SJCRH30 (cell line): ENCODE data around the gene SNAPC2. TPM values are rescaled to one million over a fixed set of nuclear protein-coding genes. Genes with fewer than 3 reads are reported as not detected.
A peak's percentile ranks its signal among the peaks of the same experiment; 100 is the strongest.
"Not testable (repeated sequence)": the region's sequence is repeated elsewhere in the genome, so short reads cannot be mapped to it uniquely, and the experiment has no call there.

Experiments
- DNase-seq, 2 experiments: peaks; one replicate each; pipeline ENCODE4 v3.0.0-alpha.2; 2015 to 2020
- H3K27ac ChIP-seq: fragments of 250-450 bp; sonication (Bioruptor Pico); 2 replicates; pipeline ENCODE4 v1.5.1; 2020; ENCODE audit warnings: mild to moderate bottlenecking, moderate library complexity
- H3K27me3 ChIP-seq: fragments of 250-450 bp; sonication (Bioruptor Pico); 2 replicates; pipeline ENCODE4 v1.5.1; 2020; ENCODE audit warnings: mild to moderate bottlenecking, moderate library complexity
- H3K36me3 ChIP-seq: fragments of 250-450 bp; sonication (Bioruptor Pico); 2 replicates; pipeline ENCODE4 v1.5.1; 2020; ENCODE audit warnings: mild to moderate bottlenecking, moderate library complexity
- H3K4me1 ChIP-seq: fragments of 250-450 bp; sonication (Bioruptor Pico); 2 replicates; pipeline ENCODE4 v1.5.1; 2020; ENCODE audit warnings: mild to moderate bottlenecking, moderate library complexity
- H3K4me3 ChIP-seq: fragments of 250-450 bp; sonication (Bioruptor Pico); 2 replicates; pipeline ENCODE4 v1.5.1; 2020; ENCODE audit warnings: mild to moderate bottlenecking, moderate library complexity
- H3K9me3 ChIP-seq: fragments of 250-450 bp; sonication (Bioruptor Pico); replicated peaks from 2 replicates; pipeline ENCODE4 v1.5.1; 2020; ENCODE audit warnings: mild to moderate bottlenecking, moderate library complexity
- total RNA-seq: library from RNA; depleted of rRNA; stranded (reverse); fragments of >200 nt; shearing (Covaris generic); gene quantifications from 2 replicates; pipeline ENCODE4 v1.2.3, GENCODE V29; 2014

SNAPC2 gene
- total RNA-seq, 1 experiment from 2014 or later, result 15.8 TPM

DNA sequence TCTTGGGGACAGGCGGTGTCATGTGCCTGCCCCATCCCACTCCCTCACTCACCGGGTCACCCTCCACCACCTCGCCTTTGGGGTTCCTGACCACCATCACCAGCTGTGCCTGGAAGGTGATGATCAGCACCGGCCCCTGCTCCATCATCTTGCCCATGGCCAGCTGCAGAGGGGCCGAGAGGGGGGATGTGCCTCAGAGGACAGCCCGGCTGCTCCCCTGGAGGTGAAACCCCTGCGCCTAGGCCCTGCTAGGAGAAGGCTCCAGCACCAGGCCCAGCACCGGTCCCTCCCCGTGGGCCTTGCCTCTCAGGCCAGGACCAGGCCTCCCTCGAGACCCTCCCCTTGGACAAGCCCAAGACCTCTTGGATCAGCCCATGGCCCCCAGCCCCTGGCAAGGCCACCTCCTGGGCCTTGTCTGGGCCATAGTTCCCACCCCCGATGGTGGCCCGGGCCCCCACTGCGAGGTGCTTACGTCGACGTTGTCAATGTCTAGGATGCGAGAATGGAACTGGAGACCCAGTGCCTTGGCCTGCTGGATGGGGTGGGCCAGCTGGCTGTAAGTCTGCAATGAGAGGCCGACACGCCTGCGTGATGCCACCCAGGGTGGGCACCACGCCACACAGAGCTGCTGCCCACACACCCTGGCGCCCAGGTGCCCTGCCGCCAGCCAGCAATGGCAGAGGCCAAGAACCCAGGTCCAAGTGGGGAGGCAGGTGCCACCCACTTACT is 7.6 kb downstream of the SNAPC2 start:
- peaks cover 8% of the 10 kb centered on the region; the same call in 1 of the 2 replicates for H3K4me1 ChIP-seq
- no peak overlapping the region for H3K4me3 ChIP-seq
- no peak overlapping the region for H3K27ac ChIP-seq
- H3K36me3 ChIP-seq, result peaks cover 3% of the 10 kb centered on the region; the same call in 1 of the 2 replicates
- no peaks in the 10 kb centered on the region for H3K9me3 ChIP-seq
- DNase-seq, result no peak
- H3K27me3 ChIP-seq, result no peaks in the 10 kb centered on the region

- no peak for DNase-seq
- H3K4me1 ChIP-seq, result peaks cover 8% of the 10 kb centered on the region; the same call in 1 of the 2 replicates
- H3K36me3 ChIP-seq, result peaks cover 8% of the 10 kb centered on the region
- H3K27ac ChIP-seq, result no peak overlapping the region
- H3K4me3 ChIP-seq, result no peak overlapping the region
- no peaks in the 10 kb centered on the region for H3K27me3 ChIP-seq
- H3K9me3 ChIP-seq, result no peaks in the 10 kb centered on the region
Observed at GRCh38 chr19:7928334-7928706, 8.2 kb downstream of the SNAPC2 start.

GRCh38 chr19:7928741-7929701 is 8.9 kb downstream of the SNAPC2 start:
- Histone ChIP-seq H3K4me1 (peaks cover 8% of the 10 kb centered on the region; the same call in 1 of the 2 replicates), H3K4me3 (no peak overlapping the region), H3K27me3 (no peaks in the 10 kb centered on the region), H3K9me3 (no peaks in the 10 kb centered on the region), H3K27ac (no peak overlapping the region), H3K36me3 (peaks cover 13% of the 10 kb centered on the region)
- DNase-seq, result peak; percentile 74 to 78

GRCh38 chr19:7930030-7930429 is 9.9 kb downstream of the SNAPC2 start:
- DNase-seq, H3K9me3 ChIP-seq, H3K4me1 ChIP-seq, H3K4me3 ChIP-seq, H3K27ac ChIP-seq, H3K27me3 ChIP-seq: not testable (repeated sequence)
- H3K36me3 ChIP-seq, result peaks cover 13% of the 10 kb centered on the region

- H3K4me1 ChIP-seq, result peaks cover 8% of the 10 kb centered on the region; the same call in 1 of the 2 replicates
- DNase-seq, result no peak
- H3K36me3 ChIP-seq, result peaks cover 15% of the 10 kb centered on the region
- no peaks in the 10 kb centered on the region for H3K9me3 ChIP-seq
- no peak overlapping the region for H3K27ac ChIP-seq
- no peak overlapping the region for H3K4me3 ChIP-seq
- no peaks in the 10 kb centered on the region for H3K27me3 ChIP-seq
Observed at GRCh38 chr19:7930765-7931164, 10.6 kb downstream of the SNAPC2 start.

DNA sequence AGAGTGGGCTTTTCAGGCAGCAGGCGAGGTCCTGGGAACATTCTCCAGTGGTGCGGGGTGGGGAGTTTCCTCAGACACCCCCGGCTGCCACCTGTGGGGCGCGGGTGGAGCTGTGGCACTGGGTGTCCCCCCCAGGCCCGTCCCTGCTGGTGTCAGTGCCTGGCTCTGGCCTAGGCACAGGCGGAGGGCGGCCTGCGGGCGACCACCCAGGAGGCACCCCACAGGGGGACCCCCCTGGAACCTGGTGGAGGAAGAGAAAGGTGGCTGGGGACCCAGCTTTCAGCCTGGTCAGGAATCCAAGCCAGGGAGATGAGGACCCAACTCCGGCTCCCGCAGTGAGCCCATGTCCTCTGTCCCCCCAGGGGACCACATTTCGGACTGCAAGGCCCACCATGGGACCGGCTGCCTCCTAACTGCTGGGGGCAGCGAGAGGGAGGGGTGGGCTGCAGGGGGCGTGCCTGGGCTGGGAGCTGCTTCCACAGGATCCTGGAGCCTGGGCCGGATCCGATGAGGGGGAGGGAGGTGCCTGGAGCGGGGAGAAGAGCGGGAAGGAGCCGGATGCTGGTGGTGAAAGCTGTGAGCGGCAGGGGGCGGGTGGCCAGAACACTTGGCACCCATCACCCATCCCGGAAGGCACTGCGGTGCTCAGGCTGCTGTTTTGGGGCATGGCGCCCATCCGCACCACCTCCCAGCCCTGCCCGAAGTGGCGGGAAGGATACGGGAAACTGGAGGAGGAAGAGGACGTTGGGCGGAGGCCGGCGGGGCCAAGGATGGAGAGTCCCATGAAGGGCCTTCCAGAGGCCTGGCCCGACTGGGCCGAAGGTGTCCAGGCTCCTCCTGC is 11.3 kb downstream of the SNAPC2 start:
- no peaks in the 10 kb centered on the region for H3K9me3 ChIP-seq
- peaks cover 4% of the 10 kb centered on the region; the same call in 1 of the 2 replicates for H3K4me1 ChIP-seq
- H3K27me3 ChIP-seq, result no peaks in the 10 kb centered on the region
- H3K36me3 ChIP-seq, result peaks cover 20% of the 10 kb centered on the region
- no peak overlapping the region for H3K27ac ChIP-seq
- no peak for DNase-seq
- H3K4me3 ChIP-seq, result no peak overlapping the region

DNA sequence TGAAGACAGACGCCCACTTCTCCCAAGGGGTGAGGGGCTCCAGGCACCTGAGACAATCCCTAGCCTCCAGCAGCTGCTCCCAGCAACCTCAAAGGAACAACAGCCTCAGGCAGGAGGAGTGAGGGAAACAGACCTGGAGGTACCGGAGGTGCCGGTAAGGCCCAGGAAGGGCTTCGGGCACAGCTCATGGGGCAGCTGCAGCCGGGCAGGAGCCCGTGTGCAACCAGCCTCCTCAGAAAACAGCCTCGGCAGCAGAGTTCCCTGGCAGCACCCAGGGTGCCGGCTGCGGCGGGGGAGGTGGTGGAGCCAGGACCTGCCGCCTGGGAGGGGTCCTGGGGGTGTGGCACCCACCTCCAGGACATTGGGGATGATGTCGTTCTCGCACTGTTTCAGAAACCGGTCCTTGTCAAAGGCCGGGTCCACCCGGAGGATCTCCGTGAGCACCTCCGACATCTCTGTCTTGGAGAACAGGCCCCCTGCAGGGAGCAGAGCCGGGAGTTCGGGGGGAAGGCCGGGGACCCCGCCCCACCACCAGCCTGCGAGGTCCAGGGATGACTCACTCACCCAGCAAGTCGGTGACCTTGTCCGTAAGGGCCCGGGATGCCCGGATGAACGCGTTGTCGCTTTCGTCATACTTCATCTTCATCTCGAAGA is 12.3 kb downstream of the SNAPC2 start:
- Histone ChIP-seq H3K27me3 (no peaks in the 10 kb centered on the region), H3K9me3 (no peaks in the 10 kb centered on the region), H3K36me3 (peaks cover 20% of the 10 kb centered on the region), H3K27ac (no peak overlapping the region), H3K4me3 (no peak overlapping the region), H3K4me1 (peaks cover 4% of the 10 kb centered on the region; the same call in 1 of the 2 replicates)
- DNase-seq, result no peak

- H3K4me1 ChIP-seq, result peaks cover 4% of the 10 kb centered on the region; the same call in 1 of the 2 replicates
- H3K27ac ChIP-seq, result no peak overlapping the region
- H3K36me3 ChIP-seq, result peaks cover 20% of the 10 kb centered on the region
- no peak for DNase-seq
- H3K9me3 ChIP-seq, result no peaks in the 10 kb centered on the region
- H3K27me3 ChIP-seq, result no peaks in the 10 kb centered on the region
- H3K4me3 ChIP-seq, result no peak overlapping the region
Observed at GRCh38 chr19:7932930-7933300, 12.8 kb downstream of the SNAPC2 start.

GRCh38 chr19:7933411-7933810 is 13.3 kb downstream of the SNAPC2 start:
- Histone ChIP-seq H3K9me3 (no peaks in the 10 kb centered on the region), H3K4me3 (no peak overlapping the region), H3K27ac (no peak overlapping the region), H3K36me3 (peaks cover 20% of the 10 kb centered on the region), H3K4me1 (peaks cover 4% of the 10 kb centered on the region; the same call in 1 of the 2 replicates), H3K27me3 (no peaks in the 10 kb centered on the region)
- DNase-seq, result no peak

- Histone ChIP-seq H3K36me3 (peaks cover 20% of the 10 kb centered on the region), H3K27me3 (no peaks in the 10 kb centered on the region), H3K27ac (no peak overlapping the region), H3K4me3 (no peak overlapping the region), H3K9me3 (no peaks in the 10 kb centered on the region), H3K4me1 (peaks cover 1% of the 10 kb centered on the region; the same call in 1 of the 2 replicates)
- no peak for DNase-seq
Observed at GRCh38 chr19:7933828-7934725, 13.9 kb downstream of the SNAPC2 start.

DNA sequence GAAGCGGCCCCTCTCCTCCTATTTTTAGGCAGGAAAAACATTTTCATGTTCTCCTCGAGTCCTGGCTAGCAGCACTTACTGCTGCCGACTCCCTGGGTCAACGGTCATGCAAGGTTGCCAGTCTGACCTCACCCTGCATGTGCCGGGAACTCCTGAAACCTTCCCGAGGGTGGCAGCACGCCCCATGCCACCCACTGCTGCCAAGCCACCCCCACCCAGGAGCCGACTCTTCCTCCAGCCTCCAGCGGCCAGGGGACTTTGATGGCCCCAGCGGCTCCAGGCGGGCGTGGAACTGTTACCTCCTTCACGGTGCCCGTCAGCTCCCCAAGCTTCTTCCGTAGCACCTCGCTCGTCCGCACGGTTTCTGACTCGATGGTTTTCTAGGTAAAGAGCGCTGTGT is 14.6 kb downstream of the SNAPC2 start:
- H3K27ac ChIP-seq, result no peak overlapping the region
- no peak overlapping the region for H3K4me3 ChIP-seq
- peaks cover 20% of the 10 kb centered on the region for H3K36me3 ChIP-seq
- no peak for DNase-seq
- H3K27me3 ChIP-seq, result no peaks in the 10 kb centered on the region
- no peaks in the 10 kb centered on the region for H3K4me1 ChIP-seq
- no peaks in the 10 kb centered on the region for H3K9me3 ChIP-seq

- no peak overlapping the region for H3K4me3 ChIP-seq
- H3K9me3 ChIP-seq, result no peaks in the 10 kb centered on the region
- peaks cover 10% of the 10 kb centered on the region; the same call in 1 of the 2 replicates for H3K36me3 ChIP-seq
- H3K27me3 ChIP-seq, result no peaks in the 10 kb centered on the region
- no peaks in the 10 kb centered on the region for H3K4me1 ChIP-seq
- no peak for DNase-seq
- H3K27ac ChIP-seq, result no peak overlapping the region
Observed at GRCh38 chr19:7940841-7941240, 20.7 kb downstream of the SNAPC2 start.

DNA sequence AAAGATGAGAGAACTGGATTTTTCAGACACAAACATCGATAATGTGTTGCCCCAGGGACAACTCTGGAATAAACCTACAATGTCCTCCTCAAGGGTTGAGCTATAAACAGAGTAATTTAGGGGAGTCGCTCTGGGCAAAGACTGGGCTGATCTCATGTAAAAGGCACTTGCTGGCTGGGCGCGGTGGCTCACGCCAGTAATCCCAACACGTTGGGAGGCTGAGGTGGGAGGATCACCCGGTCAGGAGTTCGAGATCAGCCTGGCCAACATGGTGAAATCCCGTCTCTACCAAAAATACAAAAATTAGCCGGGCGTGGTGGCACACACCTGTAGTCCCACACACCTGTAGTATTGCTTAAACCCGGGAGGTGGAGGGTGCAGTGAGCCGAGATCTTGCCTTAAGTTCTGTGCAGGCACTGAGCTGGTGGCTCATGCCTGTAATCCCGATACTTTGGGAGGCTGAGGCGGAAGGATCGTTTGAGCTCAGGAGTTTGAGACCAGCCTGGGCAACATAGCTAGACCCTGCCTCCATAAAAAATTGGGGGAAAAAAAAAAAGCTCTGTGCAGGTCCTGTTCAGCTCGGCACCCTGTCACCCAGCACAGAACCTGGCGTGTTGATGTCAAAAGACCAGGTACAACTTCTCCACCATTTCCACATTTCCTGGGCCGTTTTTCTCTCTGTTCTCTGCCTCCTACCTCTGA is 21.9 kb downstream of the SNAPC2 start:
- H3K4me1 ChIP-seq, result no peaks in the 10 kb centered on the region
- H3K27ac ChIP-seq, result no peak overlapping the region
- no peaks in the 10 kb centered on the region for H3K9me3 ChIP-seq
- peaks cover 6% of the 10 kb centered on the region; the same call in 1 of the 2 replicates for H3K36me3 ChIP-seq
- no peak for DNase-seq
- H3K27me3 ChIP-seq, result no peaks in the 10 kb centered on the region
- no peak overlapping the region for H3K4me3 ChIP-seq
